Skeletal muscle satellite cell (primary cell): Measurements from ENCODE around the gene HRNR.
A peak's percentile ranks its signal among the peaks of the same experiment; 100 is the strongest.
"Not testable (repeated sequence)": the region's sequence is repeated elsewhere in the genome, so short reads cannot be mapped to it uniquely, and the experiment has no call there.

Source experiments
- H3K27me3 ChIP-seq: 2 replicates; pipeline ENCODE4 v1.7.0; 2013; ENCODE audit warnings: low read length; ENCODE audit not compliant: control insufficient read depth, insufficient read depth
- H3K36me3 ChIP-seq: 2 replicates; pipeline ENCODE4 v1.7.0; 2013; ENCODE audit warnings: mild to moderate bottlenecking, control low read depth, low read length; ENCODE audit not compliant: insufficient read depth
- H3K4me1 ChIP-seq: 2 replicates; pipeline ENCODE4 v1.7.0; 2013; ENCODE audit warnings: low read length; ENCODE audit not compliant: control insufficient read depth, insufficient read depth
- H3K4me2 ChIP-seq: 2 replicates; pipeline ENCODE4 v1.7.0; 2013; ENCODE audit warnings: mild to moderate bottlenecking, low read length
- H3K4me3 ChIP-seq: 2 replicates; pipeline ENCODE4 v1.7.0; 2013; ENCODE audit warnings: low read length
- H3K9ac ChIP-seq: 2 replicates; pipeline ENCODE4 v1.7.0; 2013; ENCODE audit warnings: mild to moderate bottlenecking, low read depth, low read length, moderate library complexity
- H3K9me3 ChIP-seq: replicated peaks from 2 replicates; pipeline ENCODE4 v1.7.0; 2013; ENCODE audit warnings: mild to moderate bottlenecking, control low read depth, low read length

The HRNR gene

DNA sequence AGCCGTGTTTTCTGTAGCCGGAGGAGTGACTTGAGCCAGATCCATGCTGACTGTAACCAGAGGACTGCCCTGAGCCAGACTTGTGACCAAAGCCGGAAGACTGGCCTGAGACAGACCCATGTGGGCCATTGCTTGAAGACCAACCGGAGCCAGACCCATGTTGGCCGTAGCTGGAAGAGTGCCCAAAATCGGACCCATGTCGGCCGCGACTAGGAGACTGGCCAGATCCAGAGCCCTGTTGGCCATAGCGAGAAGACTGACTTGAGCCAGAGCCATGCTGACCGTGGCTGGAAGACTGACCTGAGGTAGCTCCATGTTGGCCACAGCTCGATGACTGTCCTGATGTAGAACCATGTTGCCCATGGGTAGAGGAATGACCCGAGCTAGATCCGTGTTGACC, 4.6 kb downstream of the HRNR start:
- not testable (repeated sequence) for H3K4me3 ChIP-seq

DNA sequence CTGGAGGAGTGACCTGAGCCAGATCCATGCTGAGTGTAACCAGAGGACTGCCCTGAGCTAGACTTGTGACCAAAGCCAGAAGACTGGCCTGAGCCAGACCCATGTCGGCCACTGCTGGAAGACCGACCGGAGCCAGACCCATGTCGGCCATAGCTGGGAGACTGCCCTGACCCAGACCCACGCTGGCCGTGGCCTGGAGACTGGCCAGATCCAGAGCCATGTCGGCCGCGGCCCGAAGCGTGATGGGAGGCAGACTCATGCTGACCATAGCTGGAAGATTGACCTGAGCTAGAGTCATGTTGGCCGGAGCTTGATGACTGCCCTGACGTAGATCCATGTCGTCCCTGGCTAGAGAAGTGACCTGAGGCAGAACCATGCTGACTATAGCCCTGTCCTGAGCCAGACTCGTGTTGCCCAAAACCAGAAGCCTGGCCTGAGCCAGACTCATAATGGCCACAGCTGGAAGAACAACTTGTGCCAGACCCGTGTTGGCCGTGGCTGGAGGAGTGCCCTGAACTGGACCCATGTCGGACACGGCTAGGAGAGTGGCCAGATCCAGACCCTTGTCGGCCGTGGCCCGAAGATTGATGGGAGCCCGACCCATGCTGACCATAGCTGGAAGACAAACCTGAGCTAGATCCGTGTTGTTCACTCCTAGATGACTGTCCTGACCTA, 5.1 kb downstream of the HRNR start:
- Histone ChIP-seq H3K9me3 (peaks cover 15% of the 10 kb centered on the region), H3K4me2 (no peak overlapping the region), H3K4me1 (no peaks in the 10 kb centered on the region), H3K9ac (no peak overlapping the region), H3K36me3 (no peaks in the 10 kb centered on the region), H3K4me3 (no peak overlapping the region), H3K27me3 (no peaks in the 10 kb centered on the region)

More for the DNA sequence above, 4.6 kb downstream of the HRNR start:
- not testable (repeated sequence) for H3K9ac ChIP-seq, H3K4me2 ChIP-seq, H3K36me3 ChIP-seq, H3K27me3 ChIP-seq, H3K4me1 ChIP-seq
- H3K9me3 ChIP-seq = peaks cover 15% of the 10 kb centered on the region

DNA sequence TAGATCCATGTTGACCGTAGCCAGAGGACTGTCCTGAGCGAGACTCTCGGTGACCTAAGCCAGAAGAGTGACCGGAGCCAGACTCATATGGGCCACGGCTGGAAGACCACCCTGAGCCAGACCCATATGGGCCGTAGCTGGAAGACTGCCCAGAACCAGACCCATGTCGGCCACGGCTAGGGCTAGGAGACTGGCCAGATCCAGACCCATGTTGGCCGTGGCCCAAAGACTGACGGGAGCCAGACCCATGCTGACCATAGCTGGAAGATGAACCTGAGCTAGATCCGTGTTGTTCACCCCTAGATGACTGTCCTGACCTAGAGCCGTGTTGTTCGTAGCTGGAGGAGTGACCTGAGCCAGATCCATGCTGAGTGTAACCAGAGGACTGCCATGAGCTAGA, 8.4 kb downstream of the HRNR start:
- H3K27me3 ChIP-seq, H3K4me2 ChIP-seq, H3K4me1 ChIP-seq, H3K9ac ChIP-seq, H3K36me3 ChIP-seq, H3K4me3 ChIP-seq: not testable (repeated sequence)
- H3K9me3 ChIP-seq = peaks cover 15% of the 10 kb centered on the region

DNA sequence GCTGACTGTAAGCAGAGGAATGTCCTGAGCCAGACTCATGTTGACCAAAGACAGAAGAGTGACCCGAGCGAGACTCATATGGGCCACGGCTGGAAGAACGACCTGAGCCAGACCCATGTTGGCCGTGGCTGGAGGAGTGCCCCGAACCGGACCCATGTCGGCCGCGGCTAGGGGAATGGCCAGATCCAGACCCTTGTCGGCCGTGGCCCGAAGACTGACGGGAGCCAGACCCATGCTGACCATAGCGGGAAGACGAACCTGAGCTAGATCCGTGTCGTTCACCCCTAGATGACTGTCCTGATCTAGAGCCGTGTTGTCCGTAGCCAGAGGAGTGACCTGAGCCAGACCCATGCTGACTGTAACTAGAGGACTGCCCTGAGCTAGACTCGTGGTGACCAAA, 9.1 kb downstream of the HRNR start:
- H3K4me3 ChIP-seq, H3K27me3 ChIP-seq, H3K36me3 ChIP-seq, H3K9ac ChIP-seq, H3K4me1 ChIP-seq, H3K4me2 ChIP-seq: not testable (repeated sequence)
- peaks cover 12% of the 10 kb centered on the region for H3K9me3 ChIP-seq

DNA sequence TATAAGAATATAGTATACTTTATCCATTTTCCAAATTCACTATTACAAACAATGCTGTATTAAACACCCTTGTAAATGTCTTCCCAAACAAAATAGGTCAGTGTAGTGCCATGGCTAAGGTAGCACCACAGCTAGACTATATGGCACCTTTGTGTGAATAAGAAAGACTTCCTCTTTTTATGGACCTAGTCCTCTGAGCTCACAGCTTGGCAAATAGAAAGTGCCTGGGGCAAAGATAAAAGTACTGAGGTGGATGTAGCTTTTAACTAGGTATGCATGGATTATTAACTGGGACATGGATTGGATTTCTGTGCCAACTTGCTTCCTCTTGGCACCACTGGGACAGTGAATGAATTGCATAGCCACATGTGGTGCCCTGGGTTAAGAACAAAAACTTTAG, 25.0 kb downstream of the HRNR start:
- no peak overlapping the region for H3K9ac ChIP-seq

DNA sequence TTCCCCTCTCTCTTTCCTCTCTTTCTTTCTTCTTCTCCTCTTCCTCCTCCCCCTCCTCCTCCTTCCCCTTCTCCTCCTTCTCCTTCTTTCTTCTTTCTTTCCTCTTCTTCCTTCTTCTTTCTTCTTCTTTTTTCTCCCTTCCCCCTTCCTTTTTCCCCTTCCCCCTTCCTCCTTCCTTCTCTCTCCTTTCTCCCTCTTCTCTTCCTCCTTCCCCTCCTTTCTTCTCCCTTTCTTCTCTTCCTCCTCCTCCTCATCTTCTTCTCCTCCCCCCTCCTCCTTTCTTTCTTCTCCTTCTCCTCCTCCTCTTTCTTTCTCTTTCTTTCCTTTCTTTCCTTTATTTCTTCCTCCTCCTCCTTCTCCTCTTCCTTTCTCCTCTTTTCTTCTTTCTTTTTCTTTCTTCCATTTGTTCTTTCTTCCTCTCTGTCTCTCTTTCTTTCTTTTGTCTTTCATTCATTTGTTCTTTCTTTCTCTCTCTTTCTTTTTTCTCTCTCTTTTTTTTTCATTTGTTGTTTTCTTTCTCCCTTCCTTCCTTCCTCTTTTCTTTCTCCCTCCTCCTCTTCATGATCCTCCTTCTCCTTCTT, 26.5 kb downstream of the HRNR start:
- no peaks in the 10 kb centered on the region for H3K4me1 ChIP-seq
- no peaks in the 10 kb centered on the region for H3K9me3 ChIP-seq
- H3K4me3 ChIP-seq = no peak overlapping the region
- peaks cover 5% of the 10 kb centered on the region for H3K27me3 ChIP-seq
- no peaks in the 10 kb centered on the region for H3K36me3 ChIP-seq
- H3K9ac ChIP-seq = no peak overlapping the region
- H3K4me2 ChIP-seq = no peak overlapping the region

More for the DNA sequence above, 25.0 kb downstream of the HRNR start:
- H3K27me3 ChIP-seq = no peaks in the 10 kb centered on the region
- no peaks in the 10 kb centered on the region for H3K9me3 ChIP-seq
- H3K4me2 ChIP-seq = no peak overlapping the region
- no peak overlapping the region for H3K4me3 ChIP-seq
- no peaks in the 10 kb centered on the region for H3K4me1 ChIP-seq
- H3K36me3 ChIP-seq = no peaks in the 10 kb centered on the region

DNA sequence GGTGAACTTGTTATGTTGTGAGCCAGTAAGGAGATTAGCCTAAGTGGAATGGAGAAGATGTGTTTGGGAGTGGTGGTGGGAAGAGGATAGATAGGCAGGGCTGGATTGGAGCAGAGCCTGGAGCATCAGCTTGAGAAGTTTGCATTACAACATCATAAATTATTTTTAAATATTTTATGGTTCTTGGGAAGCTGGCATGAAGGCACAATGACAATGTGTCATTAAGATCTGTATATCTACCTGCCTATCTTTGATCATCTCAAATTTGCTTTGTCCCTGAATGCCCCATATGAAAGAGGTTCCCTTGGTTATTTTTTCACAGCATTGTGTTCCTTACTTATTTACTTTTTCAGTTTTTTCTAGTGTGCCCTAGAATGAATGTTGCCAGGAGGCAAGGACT, 32.3 kb downstream of the HRNR start:
- no peak overlapping the region for H3K4me3 ChIP-seq
- peaks cover 5% of the 10 kb centered on the region for H3K27me3 ChIP-seq
- H3K36me3 ChIP-seq = no peaks in the 10 kb centered on the region
- H3K9me3 ChIP-seq = no peaks in the 10 kb centered on the region
- H3K9ac ChIP-seq = no peak overlapping the region
- peaks cover 6% of the 10 kb centered on the region for H3K4me1 ChIP-seq
- no peak overlapping the region for H3K4me2 ChIP-seq

DNA sequence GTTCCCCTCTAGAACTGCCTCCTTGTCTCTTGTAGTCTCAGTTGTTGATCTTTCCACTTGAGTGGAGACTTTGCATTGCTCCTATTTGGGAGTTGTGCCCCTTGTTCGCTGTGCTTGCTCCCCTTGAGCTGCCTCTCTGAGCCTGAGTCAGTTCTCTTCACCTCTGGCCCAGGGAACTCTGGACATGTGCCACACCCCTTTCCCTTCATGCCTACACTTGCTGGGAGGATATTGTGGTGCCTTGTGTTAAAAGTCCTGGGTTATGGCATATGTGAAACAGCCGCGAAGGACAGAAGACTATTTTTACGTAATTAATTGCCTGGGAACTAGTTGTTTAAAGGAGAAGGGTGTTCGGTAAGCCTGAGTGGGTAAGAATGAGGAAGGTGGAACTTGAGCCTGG, 32.7 kb downstream of the HRNR start:
- H3K27me3 ChIP-seq = peaks cover 5% of the 10 kb centered on the region
- no peak overlapping the region for H3K9ac ChIP-seq
- H3K4me1 ChIP-seq = peaks cover 6% of the 10 kb centered on the region
- no peaks in the 10 kb centered on the region for H3K36me3 ChIP-seq
- H3K4me2 ChIP-seq = no peak overlapping the region
- H3K9me3 ChIP-seq = no peaks in the 10 kb centered on the region
- no peak overlapping the region for H3K4me3 ChIP-seq

DNA sequence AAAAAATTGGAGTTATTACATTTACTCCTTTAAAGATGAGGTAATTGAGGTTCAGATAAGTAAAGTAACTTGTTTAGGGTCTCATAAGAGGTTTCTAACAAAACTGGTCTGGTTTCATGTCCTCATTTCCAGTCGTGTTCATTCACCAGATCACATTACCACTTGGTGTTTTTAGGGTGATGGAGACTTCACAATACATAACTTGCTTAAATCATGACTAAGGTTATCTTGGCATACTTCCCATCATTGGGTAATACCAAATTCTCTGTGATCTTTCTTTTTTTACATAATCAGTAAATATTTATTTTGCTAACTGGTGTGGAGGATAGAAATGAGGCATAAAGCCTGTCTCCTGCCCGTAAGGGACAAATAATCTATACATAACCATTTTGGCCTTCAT, 33.4 kb downstream of the HRNR start:
- no peak overlapping the region for H3K4me3 ChIP-seq
- H3K9me3 ChIP-seq = no peaks in the 10 kb centered on the region
- H3K4me2 ChIP-seq = no peak overlapping the region
- no peaks in the 10 kb centered on the region for H3K36me3 ChIP-seq
- peaks cover 5% of the 10 kb centered on the region for H3K27me3 ChIP-seq
- H3K4me1 ChIP-seq = peaks cover 6% of the 10 kb centered on the region
- H3K9ac ChIP-seq = no peak overlapping the region

DNA sequence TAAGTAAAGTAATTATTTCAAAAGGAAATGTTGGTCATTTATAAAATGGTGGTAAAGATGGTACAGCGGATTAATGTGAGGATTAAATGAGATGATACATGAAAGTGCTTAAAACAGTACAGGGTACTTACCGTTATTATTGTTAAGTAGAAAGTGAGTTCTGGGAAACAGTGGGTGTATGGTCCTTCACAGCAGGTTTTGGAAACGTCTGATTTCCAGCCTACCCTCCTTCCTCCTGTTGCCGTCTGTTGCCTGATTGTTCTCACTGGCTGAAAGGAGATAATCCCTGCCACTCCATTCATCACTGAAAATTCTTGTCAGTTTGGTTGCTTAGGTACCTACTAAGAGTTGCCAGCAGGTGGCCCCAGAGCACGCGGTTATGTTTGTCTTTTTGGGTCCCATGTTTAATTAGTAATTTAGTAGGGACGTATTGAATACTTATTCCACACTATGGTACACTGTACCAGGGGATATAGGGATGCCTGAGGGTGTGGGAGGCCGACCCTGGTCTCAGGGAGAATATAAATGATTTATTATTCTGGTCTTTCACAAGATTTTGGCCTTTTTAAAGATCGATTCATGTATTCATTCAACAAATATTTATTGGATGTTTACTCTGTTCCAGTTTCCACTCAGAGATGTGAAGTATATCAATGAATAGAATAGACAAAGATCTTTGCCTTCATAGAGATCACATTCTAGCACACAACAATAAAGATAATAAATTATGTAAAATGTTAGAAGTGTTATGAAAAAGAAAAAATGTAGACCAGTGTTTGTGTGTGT, 34.1 kb downstream of the HRNR start:
- H3K36me3 ChIP-seq = no peaks in the 10 kb centered on the region
- H3K4me1 ChIP-seq = peaks cover 10% of the 10 kb centered on the region
- peaks cover 5% of the 10 kb centered on the region for H3K27me3 ChIP-seq
- peak overlapping the region; percentile 64 for H3K4me3 ChIP-seq
- peak overlapping the region; percentile 80 for H3K4me2 ChIP-seq
- no peaks in the 10 kb centered on the region for H3K9me3 ChIP-seq
- H3K9ac ChIP-seq = peak overlapping the region; percentile 75

DNA sequence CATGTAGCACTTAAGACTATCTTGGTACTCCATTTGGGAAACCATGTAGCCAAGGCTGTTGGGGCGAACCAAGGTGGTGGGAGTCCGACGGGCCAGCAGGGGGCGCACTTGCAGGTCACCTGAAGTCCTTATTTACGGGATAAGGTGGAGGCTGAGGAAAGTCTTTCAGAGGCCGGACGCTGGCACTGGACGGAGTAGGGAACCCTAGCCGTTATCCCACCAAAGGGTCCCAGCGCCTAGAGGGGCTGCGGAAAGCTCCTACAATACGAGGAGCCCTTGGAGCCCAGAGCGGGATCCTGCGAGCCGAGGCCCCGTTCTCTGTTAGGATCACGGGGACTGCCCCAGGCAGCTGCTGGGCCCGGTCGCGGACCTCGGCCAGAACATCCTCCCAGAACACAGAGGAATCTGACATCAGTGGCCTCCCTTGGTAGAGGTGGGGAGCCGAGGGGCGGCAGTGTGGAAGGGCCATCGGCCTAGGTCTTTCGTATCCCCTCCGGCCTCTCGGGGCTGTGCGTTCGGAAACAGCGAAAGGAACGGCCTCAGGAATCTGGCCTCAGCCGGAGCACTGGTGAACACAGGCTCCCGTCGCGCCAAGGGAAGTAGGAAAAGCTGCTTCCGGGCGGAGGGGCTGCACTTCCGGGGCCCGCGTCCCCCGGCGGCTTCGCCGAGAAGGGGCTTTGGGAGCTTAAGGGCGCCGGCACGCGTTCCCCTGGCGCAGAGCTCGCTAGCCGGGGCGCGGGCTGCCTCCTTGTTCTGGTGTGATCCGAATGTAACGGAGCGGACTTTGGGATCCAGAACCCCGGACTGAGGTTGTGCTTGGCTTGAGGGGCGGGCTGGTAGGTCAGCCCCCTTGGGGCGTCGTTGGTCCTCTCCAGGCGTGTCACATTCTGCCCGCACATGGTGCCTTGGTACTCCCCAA, 35.1 kb downstream of the HRNR start:
- H3K27me3 ChIP-seq = peaks cover 5% of the 10 kb centered on the region
- peak overlapping the region; percentile 64 for H3K4me3 ChIP-seq
- H3K9ac ChIP-seq = peak overlapping the region; percentile 75
- no peaks in the 10 kb centered on the region for H3K36me3 ChIP-seq
- H3K4me2 ChIP-seq = peak overlapping the region; percentile 80
- peaks cover 10% of the 10 kb centered on the region for H3K4me1 ChIP-seq
- H3K9me3 ChIP-seq = no peaks in the 10 kb centered on the region
